GM21619 (cell line): Measurements from ENCODE around the gene PDCD2.
"Not testable (repeated sequence)": the region's sequence is repeated elsewhere in the genome, so short reads cannot be mapped to it uniquely, and the experiment has no call there.

Source experiments
- ATAC-seq: cut with Tn5 transposase; IDR thresholded peaks from one replicate; pipeline ENCODE4 v1.9.1; 2021; ENCODE audit not compliant: unreplicated experiment

PDCD2 gene

GRCh38 chr6:170552765-170553533 is 31.5 kb downstream of the PDCD2 start, which contains the start of gene PSMB1:
Gene PSMB1, minus strand, starts transcription at chr6:170553307. Its CDS starts 65 bp downstream, at chr6:170553242.
- ATAC-seq = peak; percentile 59

- ATAC-seq = no peak
These were observed 39.0 kb downstream of the PDCD2 start for GRCh38 chr6:170545405-170545804.

GRCh38 chr6:170542031-170542719 is 42.3 kb downstream of the PDCD2 start:
- no peak for ATAC-seq

GRCh38 chr6:170537329-170537728 is 47.1 kb downstream of the PDCD2 start:
- no peak for ATAC-seq

GRCh38 chr6:170536671-170537070 is 47.8 kb downstream of the PDCD2 start:
- ATAC-seq = no peak

- ATAC-seq = no peak
These were observed 49.4 kb downstream of the PDCD2 start for GRCh38 chr6:170535004-170535403.

- ATAC-seq = no peak
These were observed 50.6 kb downstream of the PDCD2 start for GRCh38 chr6:170533792-170534191.

GRCh38 chr6:170532867-170533488 is 51.5 kb downstream of the PDCD2 start:
- ATAC-seq = no peak

GRCh38 chr6:170529839-170530469 is 54.5 kb downstream of the PDCD2 start:
- ATAC-seq = peak; percentile 83

GRCh38 chr6:170527995-170528394 is 56.4 kb downstream of the PDCD2 start:
- ATAC-seq = not testable (repeated sequence)

- ATAC-seq = no peak
These were observed 58.6 kb downstream of the PDCD2 start for GRCh38 chr6:170525795-170526194.
